T-helper 2 cell treated with Interferon-gamma antibody and Interleukin-4, amounts not matched to agents 100 ng/mL and 5 ng/mL, for 36 hours (primary cell): Measurements from ENCODE around the gene AJM1. TPM values are rescaled to one million over a fixed set of nuclear protein-coding genes. Genes with fewer than 3 reads are reported as not detected.

Experiments used
- intact Hi-C: fragments of 100-400 bp; cut with micrococcal nuclease; formaldehyde crosslinking; loops from one replicate; pipeline ENCODE4 v1.15.1; 2023
- total RNA-seq: library from RNA; stranded (reverse); gene quantifications from 2 replicates; pipeline ENCODE4 v1.2.3, GENCODE V29; 2022

AJM1 gene
- total RNA-seq, 1 donor from 2014 or later = 4.0 TPM

- intact Hi-C loops = loop anchor here (2.0 to 10.0 kb wide), 4 partner anchors 35 to 417 kb away; partner anchors contain the start of genes AJM1, CYSRT1, NOTCH1 and RNF208
These were observed 34.8 kb upstream of the AJM1 start, which contains the start of gene RABL6 for GRCh38 chr9:136807281-136808074. Gene RABL6, plus strand, starts transcription at chr9:136807948. Its CDS starts 249 bp downstream, at chr9:136808197.

- intact Hi-C loops = loop anchor here (2.0 to 10.0 kb wide), 4 partner anchors 35 to 417 kb away; partner anchors contain the start of genes AJM1, CYSRT1, NOTCH1 and RNF208
These were observed 34.0 kb upstream of the AJM1 start for GRCh38 chr9:136808075-136808805.

GRCh38 chr9:136808806-136809158 is 33.5 kb upstream of the AJM1 start:
- intact Hi-C loops = loop anchor here (2.0 to 10.0 kb wide), 4 partner anchors 34 to 416 kb away; partner anchors contain the start of genes AJM1, CYSRT1, NOTCH1 and RNF208

- intact Hi-C loops = no loop called here
These were observed 27.4 kb upstream of the AJM1 start for GRCh38 chr9:136814725-136815421.

GRCh38 chr9:136815422-136815782 is 26.9 kb upstream of the AJM1 start:
- intact Hi-C loops = no loop called here

- intact Hi-C loops = no loop called here
These were observed 21.1 kb upstream of the AJM1 start for GRCh38 chr9:136820971-136821825.

- intact Hi-C loops = no loop called here
These were observed 20.3 kb upstream of the AJM1 start for GRCh38 chr9:136821826-136822544.

- intact Hi-C loops = no loop called here
These were observed 18.9 kb upstream of the AJM1 start for GRCh38 chr9:136823136-136824046.

GRCh38 chr9:136824496-136825225 is 17.6 kb upstream of the AJM1 start:
- intact Hi-C loops = no loop called here

- intact Hi-C loops = no loop called here
These were observed 16.7 kb upstream of the AJM1 start for GRCh38 chr9:136825295-136826187.

- intact Hi-C loops = no loop called here
These were observed 16.1 kb upstream of the AJM1 start for GRCh38 chr9:136826188-136826541.

GRCh38 chr9:136826703-136827582 is 15.3 kb upstream of the AJM1 start:
- intact Hi-C loops = no loop called here

GRCh38 chr9:136827794-136828473 is 14.3 kb upstream of the AJM1 start:
- intact Hi-C loops = no loop called here

GRCh38 chr9:136828474-136829140 is 13.7 kb upstream of the AJM1 start:
- intact Hi-C loops = no loop called here

- intact Hi-C loops = no loop called here
These were observed 12.9 kb upstream of the AJM1 start for GRCh38 chr9:136829412-136829811.
